GM21447 (cell line): ENCODE data around the gene FARP2.
"Not testable (repeated sequence)": the region's sequence is repeated elsewhere in the genome, so short reads cannot be mapped to it uniquely, and the experiment has no call there.

Source experiments
- ATAC-seq: cut with Tn5 transposase; IDR thresholded peaks from one replicate; pipeline ENCODE4 v1.9.1; 2021; ENCODE audit not compliant: unreplicated experiment

Gene FARP2

DNA sequence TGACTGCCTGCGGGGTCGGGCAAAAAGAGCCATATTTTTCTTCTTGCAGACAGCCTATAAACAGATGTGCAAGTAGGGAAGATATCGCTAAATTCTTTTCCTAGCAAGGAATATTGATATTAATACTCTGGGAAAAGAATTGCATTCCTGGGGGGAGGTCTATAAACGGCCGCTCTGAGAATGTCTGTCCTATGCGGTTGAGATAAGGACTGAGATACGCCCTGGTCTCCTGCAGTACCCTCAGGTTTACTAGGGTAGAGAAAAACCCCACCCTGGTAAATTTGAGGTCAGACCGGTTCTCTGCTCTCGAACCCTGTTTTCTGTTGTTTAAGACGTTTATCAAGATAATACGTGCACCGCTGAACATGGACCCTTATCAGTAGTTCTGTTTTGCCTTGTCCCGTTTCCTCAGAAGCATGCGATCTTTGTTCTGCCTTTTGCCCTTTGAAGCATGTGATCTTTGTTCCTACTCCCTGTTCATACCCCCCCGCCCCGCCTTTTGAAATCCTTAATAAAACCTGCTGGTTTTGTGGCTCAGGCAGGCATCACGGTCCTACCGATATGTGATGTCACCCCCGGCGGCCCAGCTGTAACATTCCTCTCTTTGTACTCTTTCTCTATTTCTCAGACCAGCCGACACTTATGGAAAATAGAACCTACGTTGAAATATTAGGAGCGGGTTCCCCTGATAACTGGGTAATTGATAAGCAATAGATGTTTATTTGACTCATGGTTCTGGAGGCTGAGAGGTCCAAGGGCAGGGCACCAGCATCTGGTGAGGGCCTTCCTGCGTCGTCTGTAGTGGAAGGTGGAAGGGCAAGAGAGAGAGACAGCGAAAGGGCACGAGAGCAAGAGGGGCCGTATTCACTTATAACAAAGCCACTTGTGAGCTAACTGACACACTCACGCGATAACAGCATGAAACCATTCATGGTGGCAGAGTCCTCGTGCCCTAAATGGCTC is 170.0 kb downstream of the FARP2 start:
- not testable (repeated sequence) for ATAC-seq

DNA sequence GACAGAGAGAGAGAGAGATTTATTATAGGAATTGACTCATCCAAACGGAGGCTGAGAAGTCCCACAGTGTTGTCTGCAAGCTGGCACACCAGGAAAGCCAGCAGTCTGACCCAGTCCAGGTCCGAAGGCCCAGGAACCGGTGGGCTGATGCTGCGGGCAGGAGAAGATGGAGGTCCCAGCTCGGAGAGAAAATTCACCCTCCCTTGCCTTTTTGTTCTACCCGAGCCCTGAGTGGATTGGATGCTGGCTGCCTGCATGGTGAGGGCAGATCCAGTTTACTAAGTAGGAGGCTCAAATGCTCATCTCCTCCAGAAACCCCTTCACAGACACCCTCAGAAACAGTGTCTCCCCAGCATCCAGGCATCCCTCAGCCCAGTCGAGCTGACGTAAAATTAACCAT is 174.5 kb downstream of the FARP2 start:
- ATAC-seq = no peak

DNA sequence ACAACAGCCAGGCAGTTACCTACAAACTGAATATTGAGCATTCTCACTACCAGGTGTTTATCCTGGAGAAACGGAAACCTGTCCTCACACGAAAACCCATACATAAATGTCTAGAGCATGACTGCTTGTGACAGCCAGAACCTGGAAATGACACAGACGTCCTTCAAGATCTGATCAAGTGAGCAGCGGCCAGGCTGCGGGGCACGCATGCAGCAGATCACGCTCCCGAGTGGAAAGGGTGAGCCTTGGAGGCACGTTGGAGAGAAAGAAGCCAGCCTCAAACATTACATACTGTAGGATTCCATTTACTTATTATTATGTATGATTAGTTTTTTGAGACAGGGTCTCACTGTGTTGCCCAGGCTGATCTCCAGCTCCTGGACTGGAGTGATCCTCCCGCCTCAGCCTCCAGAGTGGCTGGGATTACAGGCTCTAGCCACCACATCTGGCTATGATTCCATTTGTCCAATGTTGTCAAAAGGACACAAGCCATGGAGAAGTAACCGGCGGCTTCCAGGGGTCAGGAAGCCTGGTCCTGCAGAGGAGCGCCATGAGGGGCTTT is 175.2 kb downstream of the FARP2 start:
- no peak for ATAC-seq

DNA sequence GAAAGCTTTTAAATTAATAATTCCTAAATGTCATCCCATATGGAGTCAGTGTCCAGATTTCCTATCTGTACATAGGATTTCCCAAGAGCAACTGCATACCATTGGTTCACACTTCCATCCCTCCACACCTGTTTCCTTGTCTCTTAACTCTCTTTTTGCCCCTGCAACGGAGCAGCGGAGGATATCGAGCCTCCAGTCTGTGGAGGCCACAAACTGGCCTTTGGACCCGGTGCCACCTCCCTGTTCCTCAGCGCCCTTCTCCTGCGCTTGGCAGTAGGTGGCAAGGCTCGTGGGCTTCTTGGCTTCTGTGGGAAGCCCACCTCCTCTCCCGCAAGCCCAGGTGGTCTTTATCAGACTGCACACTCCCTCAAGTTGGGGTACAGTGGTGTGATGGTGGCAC is 176.1 kb downstream of the FARP2 start:
- no peak for ATAC-seq

DNA sequence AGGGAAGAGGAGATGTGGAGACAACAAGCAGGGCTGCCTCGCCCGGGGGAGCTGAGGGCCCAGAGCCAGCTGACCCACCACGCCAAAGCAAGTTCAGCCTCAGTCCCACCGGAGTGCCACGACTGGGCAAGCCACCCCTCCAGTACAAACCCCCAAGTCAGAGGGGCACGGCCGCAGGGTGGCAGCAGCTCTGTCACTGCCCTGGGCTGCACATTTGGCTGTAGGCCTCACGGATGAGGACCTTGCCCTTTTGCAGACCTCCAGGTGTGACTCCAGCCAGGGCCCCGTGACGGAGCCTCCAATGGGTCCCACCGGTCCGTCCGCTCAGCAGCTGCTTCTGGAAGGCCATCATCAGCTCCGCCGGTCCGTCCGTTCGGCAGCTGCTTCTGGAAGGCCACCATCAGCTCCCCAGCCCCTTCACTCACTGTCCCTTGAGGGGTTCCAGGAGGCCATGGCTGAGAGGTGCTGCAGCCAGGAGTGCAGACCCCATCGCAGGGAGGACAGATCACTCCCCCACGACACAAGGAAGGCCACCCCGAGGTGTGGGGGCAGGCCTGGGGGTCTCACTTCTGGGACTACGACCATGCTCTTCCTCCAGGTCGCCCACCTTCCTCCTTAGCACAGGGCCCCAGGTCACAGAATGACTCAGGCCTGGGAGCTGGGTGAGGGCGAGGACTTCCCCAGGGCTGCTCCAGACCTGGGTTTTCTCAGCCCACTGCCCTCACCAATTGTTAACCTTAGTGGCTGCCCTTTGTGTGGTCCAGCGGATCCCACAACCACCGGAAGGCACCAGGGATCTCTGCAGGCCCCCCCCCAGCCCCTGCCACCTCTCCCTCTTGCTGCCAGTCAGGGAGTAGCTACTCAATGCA is 176.9 kb downstream of the FARP2 start:
- no peak for ATAC-seq

DNA sequence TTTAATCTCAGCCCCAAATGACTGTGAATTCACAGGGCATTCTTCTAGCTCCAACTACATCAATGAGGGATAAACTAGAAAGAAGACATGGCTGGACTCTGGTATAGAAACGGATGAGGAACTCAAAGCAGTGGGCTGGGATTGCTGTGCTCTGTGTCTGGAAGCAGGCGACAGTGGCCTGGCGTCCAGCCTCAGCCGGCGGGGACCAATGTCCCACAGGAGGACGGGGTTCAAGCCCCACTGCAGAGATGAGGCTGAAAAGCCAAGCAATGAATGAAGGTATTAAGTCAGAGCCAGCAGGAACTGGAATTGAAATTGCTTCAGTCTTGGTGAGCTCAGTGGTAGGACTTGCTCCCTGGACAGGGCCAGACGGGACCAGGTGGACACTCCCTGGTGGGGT is 178.2 kb downstream of the FARP2 start:
- no peak for ATAC-seq

DNA sequence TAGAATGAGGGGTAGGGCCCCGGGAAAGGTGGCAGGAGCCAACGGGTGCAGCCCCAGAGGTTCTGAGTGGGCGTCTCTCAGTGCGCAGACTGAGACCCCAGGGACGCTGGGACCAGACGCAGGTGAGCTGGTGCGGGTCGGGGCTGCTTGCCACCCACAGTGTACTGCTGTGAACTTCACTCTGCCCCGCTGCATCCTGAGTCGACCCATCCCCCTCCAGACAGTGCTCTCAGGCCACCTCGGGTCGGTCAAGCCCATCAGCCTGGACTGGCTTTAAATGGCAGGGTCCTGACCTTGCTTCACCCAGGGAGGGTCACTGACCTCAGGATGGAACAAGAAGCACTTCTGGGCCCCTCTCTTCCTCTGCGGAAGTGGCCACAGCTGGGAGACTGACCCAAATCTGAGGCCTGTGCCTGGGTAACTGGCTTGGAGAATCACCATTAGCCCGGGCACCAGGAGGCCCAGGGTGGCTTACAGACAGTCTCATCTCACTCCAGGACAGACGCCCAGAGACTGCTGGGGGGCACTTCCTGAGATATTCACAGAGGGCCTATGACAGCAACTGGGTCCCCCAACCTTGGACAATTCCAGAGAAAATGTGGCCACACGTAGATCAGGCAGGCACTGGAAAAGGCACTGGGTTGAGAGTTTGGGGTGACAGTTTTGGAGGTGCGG is 178.8 kb downstream of the FARP2 start:
- ATAC-seq = no peak

DNA sequence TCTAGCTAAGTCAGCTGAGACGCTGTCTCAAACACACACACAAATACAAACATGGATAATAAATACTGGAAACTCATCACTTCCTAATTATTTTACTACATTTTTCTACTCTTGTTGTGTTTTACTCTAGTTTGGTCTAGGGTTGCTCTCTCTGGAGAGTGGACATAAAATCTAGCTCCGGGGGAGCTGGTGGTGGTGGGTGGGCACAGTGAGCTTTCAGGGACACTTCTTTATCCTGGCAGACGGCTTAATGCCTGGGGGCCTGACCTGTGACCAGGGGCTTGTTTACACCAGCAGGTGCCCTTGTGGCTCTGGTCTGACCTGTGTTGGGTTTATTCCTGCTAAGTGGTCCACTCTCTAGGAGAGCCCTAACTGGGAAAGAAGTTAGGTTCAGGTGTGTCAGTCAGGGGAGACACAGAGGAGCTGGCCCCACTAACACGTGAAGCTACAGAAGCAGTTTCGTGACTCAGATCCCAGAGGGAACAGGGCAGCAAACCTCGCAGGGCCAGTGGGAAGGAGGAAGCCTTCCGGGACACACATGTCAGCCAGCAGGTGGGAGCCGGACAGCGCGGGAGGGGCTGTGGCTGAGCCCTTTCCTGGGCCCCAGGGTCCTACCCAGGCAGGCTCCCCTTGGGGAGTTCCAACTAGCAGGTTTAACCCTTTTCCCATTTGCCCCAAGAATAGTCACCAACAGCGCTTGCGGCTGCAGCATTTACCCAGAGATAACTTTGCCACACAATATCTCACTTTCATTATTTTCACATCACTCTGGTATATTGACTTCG is 180.0 kb downstream of the FARP2 start:
- ATAC-seq = no peak

DNA sequence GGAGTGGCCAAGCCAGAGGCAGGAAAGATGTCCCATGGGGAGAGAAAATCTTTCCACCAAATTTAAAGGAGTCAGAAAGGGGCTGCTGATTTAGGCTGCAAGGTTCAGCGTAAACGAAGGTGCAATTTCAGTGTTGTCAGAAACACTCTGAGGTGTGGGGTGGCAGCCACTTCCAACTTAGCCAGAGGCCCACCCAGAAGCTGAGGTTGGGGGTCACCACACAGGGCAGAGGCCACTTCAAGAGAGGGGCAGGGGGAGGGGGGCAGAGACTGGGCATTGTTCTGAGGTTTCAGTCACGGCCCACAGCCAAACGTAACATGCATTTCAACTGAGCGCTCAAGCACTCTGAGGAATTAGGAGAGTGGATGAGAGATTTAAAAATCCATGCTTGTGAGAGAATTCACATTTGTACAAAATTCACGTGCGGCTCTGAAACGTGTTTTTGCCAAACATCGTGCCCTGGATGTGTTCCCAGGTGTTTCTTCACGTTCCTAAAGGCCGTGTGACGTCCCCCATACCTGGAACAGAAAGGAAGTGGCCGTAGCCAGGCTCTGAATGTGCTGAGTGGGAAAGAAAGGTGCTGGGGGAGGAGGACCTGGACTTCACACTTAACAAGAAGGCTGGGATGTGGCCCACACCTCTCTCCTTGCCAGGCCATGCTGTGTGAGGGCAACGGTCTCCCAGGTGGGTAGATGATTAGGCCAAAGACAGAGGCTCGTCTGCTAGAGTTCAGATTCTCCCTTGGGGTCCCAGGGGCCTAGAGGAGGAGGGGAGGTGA is 182.9 kb downstream of the FARP2 start:
- no peak for ATAC-seq

DNA sequence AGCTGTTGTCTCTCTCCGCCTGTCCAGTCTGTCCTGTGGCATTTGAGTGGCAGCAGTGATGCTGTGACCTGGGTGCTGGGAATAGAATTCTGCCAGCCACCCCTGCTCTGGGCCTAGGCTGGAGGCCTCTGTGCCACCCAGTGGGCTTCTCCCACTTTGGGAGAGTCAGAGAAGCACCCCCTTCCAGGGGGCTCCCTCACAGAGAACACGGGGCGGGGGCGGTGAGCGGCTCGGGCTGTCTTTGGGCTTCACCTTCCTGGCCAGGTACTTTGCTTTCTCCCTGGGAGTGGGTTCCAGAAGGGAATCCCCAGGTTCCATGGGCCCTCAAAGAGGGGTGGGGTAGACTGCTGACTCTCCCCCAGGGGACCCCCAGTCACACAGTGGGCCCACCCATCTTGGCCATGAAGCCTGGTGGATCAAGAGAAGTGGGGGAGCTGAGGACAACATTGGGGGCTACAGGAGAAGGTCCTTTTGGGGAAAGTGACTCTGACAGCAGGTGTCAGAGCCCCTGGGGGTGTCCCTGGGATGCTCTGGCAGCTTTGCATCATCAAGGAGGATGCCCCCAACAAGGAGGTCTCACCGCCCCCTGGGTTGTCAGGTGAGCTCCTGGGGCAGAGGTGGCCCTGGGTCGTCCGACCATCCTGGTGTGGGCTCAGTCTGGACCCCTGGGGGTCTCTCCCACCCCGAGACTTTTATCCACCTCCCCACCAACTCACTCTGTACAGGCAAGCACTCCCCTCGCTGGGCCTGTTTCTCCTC is 183.7 kb downstream of the FARP2 start:
- no peak for ATAC-seq

DNA sequence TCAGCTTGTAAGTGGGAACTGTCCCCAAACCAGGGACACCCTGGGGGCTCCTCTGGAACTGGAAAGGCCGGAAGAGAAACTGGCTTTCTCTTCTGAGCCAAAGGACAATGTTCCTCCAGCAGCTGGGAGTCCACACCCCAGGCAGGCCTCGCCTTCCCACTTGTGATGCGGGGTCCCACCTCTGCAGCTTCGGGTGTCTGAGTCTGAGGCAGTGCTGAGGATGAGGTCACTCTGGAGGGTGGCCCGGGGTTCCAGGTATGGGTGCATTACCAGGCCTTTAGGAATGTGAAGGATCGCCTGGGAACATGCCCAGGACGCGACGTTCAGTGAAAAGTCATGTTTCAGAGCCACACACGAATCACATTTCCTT is 184.3 kb downstream of the FARP2 start:
- ATAC-seq = no peak

DNA sequence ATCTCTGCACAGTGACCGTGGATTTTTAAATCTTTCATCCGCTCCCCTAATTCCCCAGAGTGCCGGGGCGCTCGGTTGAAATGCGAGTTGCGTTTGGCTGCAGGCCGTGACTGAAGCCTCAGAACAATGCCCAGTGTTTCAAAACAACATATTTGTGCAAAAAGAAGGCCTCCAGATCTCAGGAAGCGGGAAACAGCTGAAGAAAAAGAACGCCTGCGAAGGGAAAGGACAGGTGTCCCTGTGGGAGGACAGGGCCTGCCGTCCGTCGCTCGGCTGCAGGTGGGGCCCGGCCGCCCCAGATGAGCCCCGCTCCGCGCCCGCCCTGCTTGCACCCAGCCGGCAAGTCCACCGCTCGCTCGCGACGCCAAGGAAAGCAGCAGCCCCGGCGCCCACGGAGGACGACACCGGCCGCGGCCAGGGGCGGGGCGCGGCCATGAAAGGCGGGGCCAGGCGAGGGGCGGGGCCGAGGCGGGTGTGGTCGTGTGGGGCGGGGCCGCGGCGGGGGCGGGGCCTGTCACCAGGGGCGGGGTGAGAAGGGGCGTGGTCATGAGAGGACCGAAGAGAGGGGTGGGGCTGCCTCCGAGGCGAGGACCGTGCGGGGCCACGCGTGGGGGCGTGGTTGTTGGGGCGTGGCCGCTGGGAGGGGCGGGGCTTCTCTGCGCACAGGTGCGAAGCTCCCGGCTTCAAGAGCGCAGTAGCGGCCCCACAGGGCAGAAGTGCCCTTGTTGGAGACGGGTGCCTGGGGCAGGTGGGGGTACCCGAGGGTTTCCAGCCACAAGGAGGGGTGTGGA is 184.9 kb downstream of the FARP2 start:
- ATAC-seq = no peak

DNA sequence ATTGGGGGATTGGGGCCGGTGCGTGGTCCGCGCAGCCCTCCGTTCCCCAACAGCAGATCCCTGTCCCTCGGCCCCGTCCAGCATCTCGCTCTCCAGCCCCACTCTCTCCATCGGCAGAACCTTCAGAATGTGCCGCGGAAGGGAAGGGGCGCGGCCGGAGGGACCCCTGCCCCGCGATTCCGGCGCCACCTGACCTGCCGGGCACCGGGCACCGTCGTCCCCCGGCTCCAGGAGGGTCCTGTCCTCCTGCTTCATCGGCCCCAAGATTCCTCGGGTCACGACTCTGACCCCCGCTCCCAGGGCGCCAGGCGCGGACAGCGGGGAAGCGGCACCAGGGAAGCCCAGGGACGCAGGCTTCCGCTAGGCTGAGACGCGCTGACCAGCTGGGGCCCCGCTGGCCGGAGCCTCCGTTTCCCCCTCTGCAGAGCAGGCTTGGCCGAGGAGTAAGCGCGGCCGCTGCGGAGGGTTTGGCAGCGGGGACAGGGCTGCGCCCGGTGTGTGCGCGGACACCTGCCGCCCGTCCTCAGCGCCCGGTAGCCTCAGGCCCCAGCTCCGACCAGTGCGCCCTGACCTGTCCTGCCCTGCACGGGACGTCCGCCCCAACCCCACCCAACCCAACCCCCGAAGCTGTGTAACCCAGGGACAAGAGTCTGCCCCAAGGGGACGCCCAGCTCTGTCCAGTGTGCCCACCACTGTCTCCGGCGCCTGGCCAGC is 185.6 kb downstream of the FARP2 start:
- ATAC-seq = no peak

DNA sequence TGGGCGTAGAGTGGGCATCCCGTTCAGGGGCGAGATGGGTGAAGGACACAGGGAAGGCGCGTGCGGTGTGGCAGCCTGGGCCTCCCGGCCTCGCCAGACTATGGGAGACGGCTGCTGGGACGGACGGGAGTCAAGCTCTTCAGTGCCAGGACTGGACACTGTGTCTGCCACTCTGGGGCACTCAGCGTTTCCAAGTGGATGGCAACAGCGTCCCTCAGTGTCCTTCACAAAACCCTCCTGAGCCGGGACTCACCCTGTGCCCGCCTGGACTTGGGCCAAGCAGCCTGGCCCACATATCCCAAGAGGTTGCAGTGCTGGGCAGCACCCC is 186.2 kb downstream of the FARP2 start:
- ATAC-seq = no peak
